ENCODE measurements around the gene SDR9C7. TPM values are rescaled to one million over a fixed set of nuclear protein-coding genes. Genes with fewer than 3 reads are reported as not detected.

Gene SDR9C7
- polyA plus RNA-seq, 3 donors, result not detected

DNA sequence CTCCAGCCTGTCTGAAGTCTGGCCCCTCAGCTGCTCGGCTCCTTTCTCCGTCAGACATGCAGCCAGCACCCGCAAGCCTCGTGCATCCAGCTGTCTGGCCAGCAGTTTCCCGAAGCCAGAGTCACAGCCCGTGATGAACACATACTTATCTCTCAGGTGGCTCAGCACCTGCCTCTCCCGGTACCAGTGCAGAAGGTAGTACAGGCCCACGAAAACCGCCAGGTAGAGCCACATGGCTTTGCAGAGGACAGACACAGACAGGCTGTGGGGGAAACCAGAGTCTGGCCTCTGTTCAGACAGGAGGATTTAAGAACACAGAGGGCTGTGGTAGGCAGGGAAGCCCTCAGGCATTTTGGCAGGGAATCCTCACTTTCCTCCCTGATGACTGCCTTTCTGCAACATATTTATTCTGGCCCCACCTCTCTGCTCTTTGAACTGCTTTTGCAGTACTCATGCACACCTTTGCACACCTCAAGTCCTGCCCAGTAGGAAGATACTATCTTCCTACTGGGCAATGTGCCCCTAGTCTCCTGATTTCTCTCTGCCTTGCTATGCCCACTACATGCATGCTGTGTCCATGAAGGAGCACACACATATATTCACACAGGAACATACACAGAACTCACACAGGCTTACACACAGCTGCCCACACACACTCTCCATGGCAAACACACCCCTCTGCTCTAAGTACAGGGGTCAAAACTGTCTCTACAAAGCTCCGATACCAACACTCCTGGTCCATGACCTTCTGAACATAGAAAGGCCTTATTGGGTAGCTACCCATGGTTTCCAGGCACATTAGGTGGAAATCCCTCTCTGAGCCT lies 23.2 kb upstream of the SDR9C7 start, which contains the start of gene RDH16:
RDH16 (minus strand) TSS at position 380 of the 824 bp plus-strand sequence; CDS start at position 234, 146 bp downstream.
- peaks cover 10 to 13% of the 10 kb centered on the region in 2 donors for H3K9me3 ChIP-seq (replicated peaks in 1 of 2; ENCODE audit: control insufficient read depth in 1 of 2, insufficient read depth in 1 of 2, low read length in 2 of 2)
- no peaks in the 10 kb centered on the region for H3K27me3 ChIP-seq (ENCODE audit: control insufficient read depth in 2 of 2, insufficient read depth in 2 of 2, low read length in 2 of 2)
- TF ChIP-seq, protein P1, sequence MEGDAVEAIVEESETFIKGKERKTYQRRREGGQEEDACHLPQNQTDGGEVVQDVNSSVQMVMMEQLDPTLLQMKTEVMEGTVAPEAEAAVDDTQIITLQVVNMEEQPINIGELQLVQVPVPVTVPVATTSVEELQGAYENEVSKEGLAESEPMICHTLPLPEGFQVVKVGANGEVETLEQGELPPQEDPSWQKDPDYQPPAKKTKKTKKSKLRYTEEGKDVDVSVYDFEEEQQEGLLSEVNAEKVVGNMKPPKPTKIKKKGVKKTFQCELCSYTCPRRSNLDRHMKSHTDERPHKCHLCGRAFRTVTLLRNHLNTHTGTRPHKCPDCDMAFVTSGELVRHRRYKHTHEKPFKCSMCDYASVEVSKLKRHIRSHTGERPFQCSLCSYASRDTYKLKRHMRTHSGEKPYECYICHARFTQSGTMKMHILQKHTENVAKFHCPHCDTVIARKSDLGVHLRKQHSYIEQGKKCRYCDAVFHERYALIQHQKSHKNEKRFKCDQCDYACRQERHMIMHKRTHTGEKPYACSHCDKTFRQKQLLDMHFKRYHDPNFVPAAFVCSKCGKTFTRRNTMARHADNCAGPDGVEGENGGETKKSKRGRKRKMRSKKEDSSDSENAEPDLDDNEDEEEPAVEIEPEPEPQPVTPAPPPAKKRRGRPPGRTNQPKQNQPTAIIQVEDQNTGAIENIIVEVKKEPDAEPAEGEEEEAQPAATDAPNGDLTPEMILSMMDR (IDR thresholded peaks at IDR 0.05), result no peak
- intact Hi-C loops (cut with micrococcal nuclease), result no loop called here
- H3K4me3 Mint-ChIP-seq, result no peak within 1 kb of the TSS
- H3K9me3 Mint-ChIP-seq, result peaks cover 7 to 28% (median 16%) of the 10 kb centered on the region in 7 donors
- DNase-seq, result no peak
- no peak within 1 kb of the TSS for H3K4me2 ChIP-seq (replicated peaks; ENCODE audit: extremely low read depth, low read length, poor library complexity, severe bottlenecking)
- H2AFZ ChIP-seq (ENCODE audit: insufficient read depth, low read depth, low read length, poor library complexity, severe bottlenecking), result no peak within 1 kb of the TSS
- H3K4me1 ChIP-seq (ENCODE audit: control insufficient read depth in 1 of 2, insufficient read depth in 2 of 2, low read length in 2 of 2), result no peaks in the 10 kb centered on the region
- peaks cover 4 to 10% (median 6%) of the 10 kb centered on the region in 3 donors for H3K27me3 Mint-ChIP-seq (ENCODE audit: low read depth in 3 of 3)
- H3K27ac ChIP-seq (ENCODE audit: low read depth in 1 of 2, low read length in 2 of 2), result no peak within 1 kb of the TSS
- no peaks in the 10 kb centered on the region for H3K79me2 ChIP-seq (ENCODE audit: insufficient read depth, low read length)
- H3K27ac Mint-ChIP-seq, result peak within 1 kb of the TSS in 1 of 7 donors; percentile 49
- H3K9ac ChIP-seq (ENCODE audit: insufficient read depth, low read length, poor library complexity, severe bottlenecking), result no peak within 1 kb of the TSS
- no peak within 1 kb of the TSS for H3K4me3 ChIP-seq (replicated peaks in 1 of 3; ENCODE audit: low read depth in 2 of 3, low read length in 3 of 3)
- 95% methylated on average over 10 of the region's 10 CpGs for WGBS (ENCODE audit: insufficient coverage)
- H3K36me3 ChIP-seq (replicated peaks in 1 of 2; ENCODE audit: control insufficient read depth in 1 of 2, insufficient read depth in 2 of 2, low read length in 2 of 2), result no peaks in the 10 kb centered on the region
- no peaks in the 10 kb centered on the region for H4K20me1 ChIP-seq (ENCODE audit: insufficient read depth, low read length)
- H3K36me3 Mint-ChIP-seq, result no peaks in the 10 kb centered on the region
- H3K4me1 Mint-ChIP-seq, result peaks cover 8% of the 10 kb centered on the region

DNA sequence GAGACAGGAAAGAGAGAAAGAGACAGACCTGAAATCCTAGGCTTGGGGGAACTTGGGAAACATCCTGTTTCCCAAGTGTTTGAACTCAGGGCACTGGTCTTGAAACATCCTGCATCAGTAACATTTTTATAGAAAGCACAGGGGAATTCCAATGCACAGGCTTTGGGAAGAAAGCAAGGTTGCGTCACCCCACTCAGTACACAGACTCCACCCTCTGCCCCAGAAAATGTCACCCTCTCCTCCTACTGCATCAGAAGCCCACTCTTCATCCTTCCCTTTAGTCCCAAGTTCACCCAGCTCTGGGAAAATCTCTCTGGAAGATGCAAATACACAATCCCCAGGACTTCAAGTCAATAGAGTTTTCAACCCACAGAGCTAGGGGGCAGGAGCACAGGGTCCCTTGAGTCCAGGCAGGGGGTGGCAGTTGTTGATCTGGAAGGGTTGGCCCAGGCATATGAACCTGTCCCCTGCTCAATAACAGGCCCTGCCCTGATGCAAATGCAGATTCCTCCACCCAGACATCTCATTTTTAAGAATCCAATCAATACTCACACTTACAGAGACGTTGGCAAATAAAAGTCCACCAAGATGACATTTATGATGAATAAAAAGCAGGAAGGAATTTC lies 21.5 kb upstream of the SDR9C7 start:
- no peaks in the 10 kb centered on the region for H3K27me3 ChIP-seq (ENCODE audit: control insufficient read depth in 2 of 2, insufficient read depth in 2 of 2, low read length in 2 of 2)
- peaks cover 10 to 13% of the 10 kb centered on the region in 2 donors for H3K9me3 ChIP-seq (replicated peaks in 1 of 2; ENCODE audit: control insufficient read depth in 1 of 2, insufficient read depth in 1 of 2, low read length in 2 of 2)
- 40% methylated on average over 1 of the region's 2 CpGs for WGBS (ENCODE audit: insufficient coverage)
- Mint-ChIP-seq H3K27ac (no peak overlapping the region), H3K27me3 (ENCODE audit: low read depth in 3 of 3) (peaks cover 5 to 6% (median 6%) of the 10 kb centered on the region in 3 donors), H3K9me3 (peaks cover 7 to 25% (median 16%) of the 10 kb centered on the region in 7 donors), H3K4me1 (peaks cover 7% of the 10 kb centered on the region), H3K4me3 (no peak overlapping the region), H3K36me3 (no peaks in the 10 kb centered on the region)
- H3K27ac ChIP-seq (ENCODE audit: low read depth in 1 of 2, low read length in 2 of 2), result no peak overlapping the region
- no peak overlapping the region for H2AFZ ChIP-seq (ENCODE audit: insufficient read depth, low read depth, low read length, poor library complexity, severe bottlenecking)
- H3K9ac ChIP-seq (ENCODE audit: insufficient read depth, low read length, poor library complexity, severe bottlenecking), result no peak overlapping the region
- TF ChIP-seq, protein P1 (IDR thresholded peaks at IDR 0.05), result no peak
- H3K79me2 ChIP-seq (ENCODE audit: insufficient read depth, low read length), result no peaks in the 10 kb centered on the region
- H3K4me2 ChIP-seq (replicated peaks; ENCODE audit: extremely low read depth, low read length, poor library complexity, severe bottlenecking), result no peak overlapping the region
- DNase-seq, result no peak
- intact Hi-C loops (cut with micrococcal nuclease), result no loop called here
- no peaks in the 10 kb centered on the region for H3K36me3 ChIP-seq (replicated peaks in 1 of 2; ENCODE audit: control insufficient read depth in 1 of 2, insufficient read depth in 2 of 2, low read length in 2 of 2)
- H3K4me3 ChIP-seq (replicated peaks in 1 of 3; ENCODE audit: low read depth in 2 of 3, low read length in 3 of 3), result no peak overlapping the region
- H3K4me1 ChIP-seq (ENCODE audit: control insufficient read depth in 1 of 2, insufficient read depth in 2 of 2, low read length in 2 of 2), result no peaks in the 10 kb centered on the region
- no peaks in the 10 kb centered on the region for H4K20me1 ChIP-seq (ENCODE audit: insufficient read depth, low read length)
